Measurements from ENCODE around the gene TRMU. TPM values are rescaled to one million over a fixed set of nuclear protein-coding genes. Genes with fewer than 3 reads are reported as not detected.

TRMU gene
- total RNA-seq (2022) (46.6 and 48.7 TPM in 2 replicates), Bru-seq, nascent RNA (percentile 76 among the genes with signal in this experiment), BruChase-seq, experiment 1, labeled RNA remaining after a 6-hour chase (percentile 71 among the genes with signal in this experiment), BruChase-seq, experiment 2, labeled RNA remaining after a 2-hour chase (percentile 76 among the genes with signal in this experiment)
- long read RNA-seq, transcript TRMU-202 (10 exons, 1,381 nt): minor isoform, 5 of 91 reads
- long read RNA-seq, transcript TRMU-201 (11 exons, 1,940 nt): major isoform, 41 of 91 reads
- long read RNA-seq, partial matches to known transcripts: 10 of 91 reads
- long read RNA-seq, other reads (novel, unspliced or antisense): 19 of 91 reads

- Mint-ChIP-seq H3K27me3 (ENCODE audit: insufficient read depth, unreplicated experiment) (no peaks in the 10 kb centered on the region), H3K27ac (ENCODE audit: low read depth, unreplicated experiment) (peak within 1 kb of the TSS; percentile 89), H3K4me1 (ENCODE audit: insufficient read depth, unreplicated experiment) (peaks cover 14% of the 10 kb centered on the region), H3K36me3 (ENCODE audit: insufficient read depth, unreplicated experiment) (peaks cover 38% of the 10 kb centered on the region), H3K4me3 (ENCODE audit: unreplicated experiment) (peak within 1 kb of the TSS; percentile 91), H3K9me3 (ENCODE audit: unreplicated experiment) (no peaks in the 10 kb centered on the region)
- intact Hi-C loops (cut with micrococcal nuclease): no loop called here
- TSS peak; percentile 84 for BruUV-seq (replicated peaks)
- TF ChIP-seq CTCF (IDR thresholded peaks at IDR 0.05; ENCODE audit: unreplicated experiment): no peak
- POLR2A ChIA-PET: interaction anchor here (0.6 to 2.5 kb wide), 30 partner anchors 9 to 1171 kb away, joined by 3 to 9 read pairs (median 3); partner anchors contain the start of genes CELSR1, GTSE1 and TTC38
- peak; percentile 79 for DNase-seq (ENCODE audit: unreplicated experiment)
- CTCF ChIA-PET: interaction anchor here (0.6 to 1.4 kb wide), 4 partner anchors 20 to 329 kb away, joined by 3 to 4 read pairs (median 4); no protein-coding TSS in a partner anchor
Observed at GRCh38 chr22:46335201-46336118, at the start of gene TRMU. Gene TRMU, plus strand, starts transcription at chr22:46335714. Its CDS starts 51 bp downstream, at chr22:46335765.

- intact Hi-C loops (cut with micrococcal nuclease): no loop called here
- BruUV-seq (replicated peaks): no TSS peak
- no peak for TF ChIP-seq CTCF (IDR thresholded peaks at IDR 0.05; ENCODE audit: unreplicated experiment)
- ChIA-PET POLR2A (interaction anchor here (2.0 to 2.4 kb wide), 2 partner anchors 10 to 17 kb away, joined by 4 to 7 read pairs; partner anchors contain the start of gene TTC38), CTCF (interaction anchor here (1.1 kb wide), 1 partner anchor 10 kb away, joined by 3 read pairs; no protein-coding TSS in a partner anchor)
- Mint-ChIP-seq H3K4me3 (ENCODE audit: unreplicated experiment) (no peak overlapping the region), H3K27ac (ENCODE audit: low read depth, unreplicated experiment) (no peak overlapping the region), H3K27me3 (ENCODE audit: insufficient read depth, unreplicated experiment) (no peaks in the 10 kb centered on the region), H3K36me3 (ENCODE audit: insufficient read depth, unreplicated experiment) (peaks cover 52% of the 10 kb centered on the region), H3K4me1 (ENCODE audit: insufficient read depth, unreplicated experiment) (no peaks in the 10 kb centered on the region), H3K9me3 (ENCODE audit: unreplicated experiment) (no peaks in the 10 kb centered on the region)
- DNase-seq (ENCODE audit: unreplicated experiment): no peak
Observed at GRCh38 chr22:46286006-46286405, 49.5 kb upstream of the TRMU start.

GRCh38 chr22:46286941-46287872, 48.3 kb upstream of the TRMU start:
- Mint-ChIP-seq H3K4me3 (ENCODE audit: unreplicated experiment) (no peak overlapping the region), H3K9me3 (ENCODE audit: unreplicated experiment) (no peaks in the 10 kb centered on the region), H3K4me1 (ENCODE audit: insufficient read depth, unreplicated experiment) (no peaks in the 10 kb centered on the region), H3K27me3 (ENCODE audit: insufficient read depth, unreplicated experiment) (no peaks in the 10 kb centered on the region), H3K36me3 (ENCODE audit: insufficient read depth, unreplicated experiment) (peaks cover 49% of the 10 kb centered on the region), H3K27ac (ENCODE audit: low read depth, unreplicated experiment) (no peak overlapping the region)
- no TSS peak for BruUV-seq (replicated peaks)
- no peak for DNase-seq (ENCODE audit: unreplicated experiment)
- intact Hi-C loops (cut with micrococcal nuclease): no loop called here
- ChIA-PET POLR2A (interaction anchor here (0.6 to 2.4 kb wide), 5 partner anchors 9 to 1299 kb away, joined by 3 to 7 read pairs (median 3); partner anchors contain the start of gene TTC38), CTCF (interaction anchor here (1.1 kb wide), 1 partner anchor 9 kb away, joined by 3 read pairs; no protein-coding TSS in a partner anchor)
- no peak for TF ChIP-seq CTCF (IDR thresholded peaks at IDR 0.05; ENCODE audit: unreplicated experiment)
